Measurements from ENCODE around the gene TAS1R2.

Gene TAS1R2

GRCh38 chr1:18820791-18821641, 38.4 kb downstream of the TAS1R2 start:
- TF ChIP-seq, protein P1, sequence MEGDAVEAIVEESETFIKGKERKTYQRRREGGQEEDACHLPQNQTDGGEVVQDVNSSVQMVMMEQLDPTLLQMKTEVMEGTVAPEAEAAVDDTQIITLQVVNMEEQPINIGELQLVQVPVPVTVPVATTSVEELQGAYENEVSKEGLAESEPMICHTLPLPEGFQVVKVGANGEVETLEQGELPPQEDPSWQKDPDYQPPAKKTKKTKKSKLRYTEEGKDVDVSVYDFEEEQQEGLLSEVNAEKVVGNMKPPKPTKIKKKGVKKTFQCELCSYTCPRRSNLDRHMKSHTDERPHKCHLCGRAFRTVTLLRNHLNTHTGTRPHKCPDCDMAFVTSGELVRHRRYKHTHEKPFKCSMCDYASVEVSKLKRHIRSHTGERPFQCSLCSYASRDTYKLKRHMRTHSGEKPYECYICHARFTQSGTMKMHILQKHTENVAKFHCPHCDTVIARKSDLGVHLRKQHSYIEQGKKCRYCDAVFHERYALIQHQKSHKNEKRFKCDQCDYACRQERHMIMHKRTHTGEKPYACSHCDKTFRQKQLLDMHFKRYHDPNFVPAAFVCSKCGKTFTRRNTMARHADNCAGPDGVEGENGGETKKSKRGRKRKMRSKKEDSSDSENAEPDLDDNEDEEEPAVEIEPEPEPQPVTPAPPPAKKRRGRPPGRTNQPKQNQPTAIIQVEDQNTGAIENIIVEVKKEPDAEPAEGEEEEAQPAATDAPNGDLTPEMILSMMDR (conservative IDR thresholded peaks at IDR 0.05; ENCODE audit: low read depth, low read length) = peak; percentile 93
- peak; percentile 77 for DNase-seq (ENCODE audit: low read depth)
- no peak overlapping the region for H3K4me3 ChIP-seq (ENCODE audit: low read depth, low read length)

DNA sequence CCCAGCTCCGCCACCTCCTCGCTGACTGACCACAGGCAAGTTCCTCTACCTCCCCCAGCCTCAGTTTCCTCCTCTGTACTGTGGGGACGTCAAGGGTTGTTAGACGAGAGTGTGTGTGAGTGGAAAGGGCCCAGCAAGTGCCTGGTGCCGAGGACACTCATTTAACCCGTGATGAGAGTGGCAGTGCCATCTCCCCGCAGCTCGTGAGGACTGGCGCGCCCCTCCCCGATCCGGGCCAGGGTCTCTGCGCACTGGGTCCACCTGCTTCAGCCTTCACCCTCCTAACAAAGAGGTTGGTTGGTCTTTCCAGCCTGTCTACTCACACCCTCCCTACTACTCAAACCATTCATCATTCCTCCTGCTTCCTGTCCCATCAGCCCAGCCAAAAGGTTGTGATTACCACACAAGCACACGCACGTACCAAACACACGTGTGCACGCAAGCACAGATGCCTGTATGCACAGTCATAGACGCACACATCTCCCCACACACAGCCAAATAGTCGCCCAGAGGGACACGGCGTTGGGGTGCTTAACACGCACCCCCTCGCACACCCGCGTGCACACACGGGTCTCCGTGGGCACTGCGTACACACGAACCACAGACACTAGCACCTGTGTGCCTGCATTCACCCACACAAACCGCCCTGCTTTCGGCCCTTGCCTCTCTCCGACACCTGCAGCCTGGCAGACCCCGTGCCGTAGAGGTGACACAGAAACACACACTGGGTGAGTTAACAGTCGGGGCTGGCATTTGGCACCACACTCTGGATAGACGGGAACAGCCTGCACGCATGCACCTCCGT, 39.3 kb downstream of the TAS1R2 start:
- TF ChIP-seq, protein P1 (conservative IDR thresholded peaks at IDR 0.05; ENCODE audit: low read depth, low read length) = no peak
- no peak overlapping the region for H3K4me3 ChIP-seq (ENCODE audit: low read depth, low read length)
- no peak for DNase-seq (ENCODE audit: low read depth)

- TF ChIP-seq, protein P1 (conservative IDR thresholded peaks at IDR 0.05; ENCODE audit: low read depth, low read length) = no peak
- no peak for DNase-seq (ENCODE audit: low read depth)
- no peak overlapping the region for H3K4me3 ChIP-seq (ENCODE audit: low read depth, low read length)
Measured at GRCh38 chr1:18819203-18819602, 40.3 kb downstream of the TAS1R2 start.

- DNase-seq (ENCODE audit: low read depth) = no peak
- no peak overlapping the region for H3K4me3 ChIP-seq (ENCODE audit: low read depth, low read length)
- TF ChIP-seq, protein P1 (conservative IDR thresholded peaks at IDR 0.05; ENCODE audit: low read depth, low read length) = no peak
Measured at GRCh38 chr1:18817795-18818435, 41.5 kb downstream of the TAS1R2 start.

GRCh38 chr1:18817316-18817715, 42.1 kb downstream of the TAS1R2 start:
- no peak for DNase-seq (ENCODE audit: low read depth)
- TF ChIP-seq, protein P1 (conservative IDR thresholded peaks at IDR 0.05; ENCODE audit: low read depth, low read length) = no peak
- no peak overlapping the region for H3K4me3 ChIP-seq (ENCODE audit: low read depth, low read length)

- TF ChIP-seq, protein P1 (conservative IDR thresholded peaks at IDR 0.05; ENCODE audit: low read depth, low read length) = no peak
- DNase-seq (ENCODE audit: low read depth) = peak; percentile 22
- H3K4me3 ChIP-seq (ENCODE audit: low read depth, low read length) = no peak overlapping the region
Measured at GRCh38 chr1:18816808-18817207, 42.7 kb downstream of the TAS1R2 start.

Data from choroid plexus epithelial cell (primary cell).